PC-9 (cell line): ENCODE results near the gene CNTN6.

Experiments used
- EZH2 ChIP-seq: fragments of 200-600 bp; sonication (generic); IDR thresholded peaks from 2 replicates; pipeline ENCODE4 v1.8.0; 2017; ENCODE audit warnings: antibody characterized with exemption, low read depth
- TF ChIP-seq, protein P1 (sequence below): fragments of 200-600 bp; sonication (generic); conservative IDR thresholded peaks from 2 replicates; pipeline ENCODE4 v1.6.1; 2017; ENCODE audit warnings: mixed run types, antibody characterized with exemption, mild to moderate bottlenecking, moderate library complexity

DNA sequence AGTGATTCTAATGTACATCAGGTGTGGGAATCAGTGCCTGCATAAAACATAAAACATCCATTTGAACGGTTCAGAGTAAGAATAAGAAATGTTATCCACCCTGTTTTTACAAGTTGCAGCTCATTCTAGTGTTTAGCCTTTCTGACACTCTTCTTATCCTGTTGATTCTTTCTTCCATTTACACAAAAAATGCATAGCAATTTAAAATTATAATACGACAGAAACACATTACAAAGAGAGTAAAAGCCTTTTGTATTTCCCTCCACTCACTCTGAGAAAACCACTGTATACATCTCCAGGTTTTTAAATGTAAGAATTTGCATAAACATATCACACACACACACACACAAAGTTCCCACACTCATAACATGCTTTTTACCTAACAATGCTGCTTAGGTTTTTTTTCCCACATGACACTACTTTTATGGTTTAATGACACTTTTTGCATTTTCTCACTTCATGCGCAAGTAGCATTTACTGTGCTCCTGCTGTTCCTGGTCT lies 199.8 kb downstream of the CNTN6 start:
- TF ChIP-seq, protein P1, sequence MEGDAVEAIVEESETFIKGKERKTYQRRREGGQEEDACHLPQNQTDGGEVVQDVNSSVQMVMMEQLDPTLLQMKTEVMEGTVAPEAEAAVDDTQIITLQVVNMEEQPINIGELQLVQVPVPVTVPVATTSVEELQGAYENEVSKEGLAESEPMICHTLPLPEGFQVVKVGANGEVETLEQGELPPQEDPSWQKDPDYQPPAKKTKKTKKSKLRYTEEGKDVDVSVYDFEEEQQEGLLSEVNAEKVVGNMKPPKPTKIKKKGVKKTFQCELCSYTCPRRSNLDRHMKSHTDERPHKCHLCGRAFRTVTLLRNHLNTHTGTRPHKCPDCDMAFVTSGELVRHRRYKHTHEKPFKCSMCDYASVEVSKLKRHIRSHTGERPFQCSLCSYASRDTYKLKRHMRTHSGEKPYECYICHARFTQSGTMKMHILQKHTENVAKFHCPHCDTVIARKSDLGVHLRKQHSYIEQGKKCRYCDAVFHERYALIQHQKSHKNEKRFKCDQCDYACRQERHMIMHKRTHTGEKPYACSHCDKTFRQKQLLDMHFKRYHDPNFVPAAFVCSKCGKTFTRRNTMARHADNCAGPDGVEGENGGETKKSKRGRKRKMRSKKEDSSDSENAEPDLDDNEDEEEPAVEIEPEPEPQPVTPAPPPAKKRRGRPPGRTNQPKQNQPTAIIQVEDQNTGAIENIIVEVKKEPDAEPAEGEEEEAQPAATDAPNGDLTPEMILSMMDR = no peak
- TF ChIP-seq EZH2 = no peak
